H1 (cell line): ENCODE measurements around the gene TAS1R1. TPM values are rescaled to one million over a fixed set of nuclear protein-coding genes. Genes with fewer than 3 reads are reported as not detected.

Experiments used
- CTCF ChIA-PET: fragments of 300-600 bp; sonication (Branson Sonifier 250); formaldehyde crosslinking; loops from one replicate; lab custom pipeline; 2021; ENCODE audit not compliant: partially characterized antibody; lab: Charles Lee
- POLR2A ChIA-PET: fragments of 300-600 bp; sonication (Branson Sonifier 250); formaldehyde crosslinking; loops from one replicate; lab custom pipeline; 2021; ENCODE audit warnings: inconsistent platforms; ENCODE audit not compliant: partially characterized antibody; lab: Charles Lee
- DNase-seq, 2 experiments: peaks; one replicate each; pipeline versions ENCODE4 v3.0.0 to v3.0.0-alpha.2; 2010 to 2022; ENCODE audit warnings: low spot score in 2 of 2, low read depth in 1 of 2, mixed read lengths in 1 of 2
- FAIRE-seq: peaks from 2 replicates; lab custom pipeline; 2011; peaks lifted over from hg19 to GRCh38; lab: Jason Lieb, UNC
- H2AFZ ChIP-seq: 2 replicates; pipeline ENCODE4 v1.8.1; 2012; ENCODE audit warnings: low read length, inconsistent platforms
- H2AK5ac ChIP-seq: 2 replicates; pipeline ENCODE4 v1.6.1; 2013; ENCODE audit warnings: low read depth, low read length
- H2BK120ac ChIP-seq: replicated peaks from 2 replicates; pipeline ENCODE3; 2013; ENCODE audit warnings: low read depth, low read length, inconsistent platforms
- H2BK12ac ChIP-seq: 2 replicates; pipeline ENCODE4 v1.6.1; 2013; ENCODE audit warnings: low read depth, low read length
- H2BK15ac ChIP-seq: 2 replicates; pipeline ENCODE4 v1.6.1; 2013; ENCODE audit warnings: low read length
- H2BK20ac ChIP-seq: 2 replicates; pipeline ENCODE4 v1.6.1; 2013; ENCODE audit warnings: low read length
- H2BK5ac ChIP-seq: 2 replicates; pipeline ENCODE4 v1.6.1; 2013; ENCODE audit warnings: low read depth, low read length
- H3K14ac ChIP-seq: 2 replicates; pipeline ENCODE4 v1.6.1; 2013; ENCODE audit warnings: inconsistent platforms; ENCODE audit not compliant: insufficient read length
- H3K18ac ChIP-seq: 2 replicates; pipeline ENCODE4 v1.6.1; 2013; ENCODE audit warnings: low read length; ENCODE audit errors: extremely low read depth
- H3K23ac ChIP-seq: 2 replicates; pipeline ENCODE4 v1.6.1; 2013; ENCODE audit warnings: inconsistent platforms; ENCODE audit not compliant: insufficient read length
- H3K23me2 ChIP-seq: 2 replicates; pipeline ENCODE4 v1.6.1; 2013; ENCODE audit warnings: low read depth, low read length
- H3K27ac ChIP-seq: 2 replicates; pipeline ENCODE4 v1.6.1; 2011; ENCODE audit warnings: low read depth, low read length, inconsistent platforms
- H3K27me3 ChIP-seq, 4 experiments: replicated peaks in 1 of 4; 1 replicate in 1 of 4; 2 replicates in 3 of 4; pipeline versions ENCODE4 v1.6.1 to v1.8.1; 2011 to 2013; ENCODE audit warnings: low read length in 3 of 4, mild to moderate bottlenecking in 3 of 4, inconsistent platforms in 2 of 4, mixed read lengths in 2 of 4, moderate library complexity in 1 of 4; ENCODE audit not compliant: control insufficient read depth in 3 of 4, insufficient read depth in 3 of 4; ENCODE audit errors: extremely low read depth in 1 of 4
- H3K36me3 ChIP-seq, 4 experiments: 2 replicates each; pipeline versions ENCODE4 v1.6.1 to v1.8.1; 2011 to 2013; ENCODE audit warnings: mild to moderate bottlenecking in 4 of 4, low read length in 3 of 4, moderate library complexity in 2 of 4, control low read depth in 1 of 4, inconsistent platforms in 1 of 4; ENCODE audit not compliant: insufficient read depth in 4 of 4, control insufficient read depth in 2 of 4
- H3K4ac ChIP-seq: replicated peaks from 2 replicates; pipeline ENCODE3; 2013; ENCODE audit warnings: low read length, low read depth, mixed read lengths, inconsistent platforms; ENCODE audit not compliant: insufficient read length
- H3K4me1 ChIP-seq, 4 experiments: replicated peaks in 1 of 4; 1 replicate in 1 of 4; 2 replicates in 3 of 4; pipeline versions ENCODE4 v1.6.1 to v1.8.1; 2011 to 2013; ENCODE audit warnings: low read length in 3 of 4, inconsistent platforms in 2 of 4, mixed read lengths in 1 of 4; ENCODE audit not compliant: insufficient read depth in 4 of 4, control insufficient read depth in 3 of 4
- H3K4me2 ChIP-seq, 2 experiments: 2 replicates each; pipeline versions ENCODE4 v1.6.1 to v1.8.1; 2011 to 2013; ENCODE audit warnings: low read depth in 2 of 2, low read length in 2 of 2, control low read depth in 1 of 2, inconsistent platforms in 1 of 2, mild to moderate bottlenecking in 1 of 2; ENCODE audit not compliant: insufficient read depth in 1 of 2
- H3K4me3 ChIP-seq, 4 experiments: fragments of 200-600, 300-600 bp in 1 of 4; sonication (generic), shearing (Covaris generic), sonication (Bioruptor Twin) in 1 of 4; 2 replicates each; pipeline versions ENCODE4 v1.5.1 to v1.8.1; 2011 to 2016; ENCODE audit warnings: low read length in 4 of 4, low read depth in 3 of 4, control low read depth in 2 of 4, inconsistent platforms in 2 of 4, mild to moderate bottlenecking in 2 of 4, mixed read lengths in 1 of 4, moderate library complexity in 1 of 4; ENCODE audit not compliant: insufficient read depth in 2 of 4; ENCODE audit errors: extremely low read depth in 1 of 4
- H3K56ac ChIP-seq: replicated peaks from 2 replicates; pipeline ENCODE3; 2013; ENCODE audit warnings: low read depth, mild to moderate bottlenecking, mixed read lengths, low read length, inconsistent platforms; ENCODE audit not compliant: insufficient read length
- H3K79me1 ChIP-seq: 2 replicates; pipeline ENCODE4 v1.6.1; 2013; ENCODE audit warnings: low read depth, low read length, control low read depth
- H3K79me2 ChIP-seq, 2 experiments: 2 replicates each; pipeline versions ENCODE4 v1.6.1 to v1.8.1; 2012 to 2013; ENCODE audit warnings: low read length in 2 of 2, mild to moderate bottlenecking in 2 of 2, inconsistent platforms in 1 of 2; ENCODE audit not compliant: insufficient read depth in 2 of 2, control insufficient read depth in 1 of 2
- H3K9ac ChIP-seq, 4 experiments: replicated peaks in 1 of 4; 1 replicate in 1 of 4; 2 replicates in 3 of 4; pipeline versions ENCODE4 v1.6.1 to v1.8.1; 2011 to 2013; ENCODE audit warnings: low read depth in 3 of 4, low read length in 3 of 4, control low read depth in 2 of 4, mild to moderate bottlenecking in 2 of 4, moderate library complexity in 2 of 4, inconsistent platforms in 1 of 4; ENCODE audit errors: extremely low read depth in 1 of 4
- H3K9me3 ChIP-seq, 2 experiments: 2 replicates each; pipeline versions ENCODE4 v1.6.1 to v1.8.1; 2012 to 2013; ENCODE audit warnings: mild to moderate bottlenecking in 2 of 2, moderate library complexity in 2 of 2, control low read depth in 1 of 2, inconsistent platforms in 1 of 2, low read depth in 1 of 2, low read length in 1 of 2, mixed read lengths in 1 of 2; ENCODE audit not compliant: insufficient read depth in 2 of 2
- H4K20me1 ChIP-seq, 2 experiments: replicated peaks in 1 of 2; 2 replicates each; pipeline versions ENCODE3 to v1.8.1; 2011 to 2013; ENCODE audit warnings: inconsistent platforms in 2 of 2, low read length in 2 of 2, mild to moderate bottlenecking in 1 of 2; ENCODE audit not compliant: insufficient read depth in 2 of 2, control insufficient read depth in 1 of 2
- H4K5ac ChIP-seq: 2 replicates; pipeline ENCODE4 v1.6.1; 2013; ENCODE audit warnings: low read length, low read depth, mixed read lengths, inconsistent platforms; ENCODE audit not compliant: insufficient read length
- H4K8ac ChIP-seq: 2 replicates; pipeline ENCODE4 v1.8.0; 2013; ENCODE audit warnings: mild to moderate bottlenecking, moderate library complexity, low read length, inconsistent platforms; ENCODE audit not compliant: insufficient read depth; ENCODE audit errors: extremely low read depth
- H4K91ac ChIP-seq: replicated peaks from 2 replicates; pipeline ENCODE3; 2013; ENCODE audit warnings: low read length, mixed read lengths, inconsistent platforms; ENCODE audit not compliant: insufficient read length
- ASH2L ChIP-seq: fragments of 200-600, 300-600 bp; sonication (generic); IDR thresholded peaks from one replicate; pipeline ENCODE4 v1.7.1; 2017; ENCODE audit warnings: low read length
- EP300 ChIP-seq, 2 experiments: IDR thresholded peaks; 1 replicate in 1 of 2; 2 replicates in 1 of 2; pipeline ENCODE4 v1.6.1; 2011 to 2012; ENCODE audit warnings: low read depth in 2 of 2, low read length in 2 of 2, mild to moderate bottlenecking in 2 of 2, borderline replicate concordance in 1 of 2, inconsistent platforms in 1 of 2, moderate library complexity in 1 of 2
- KDM4A ChIP-seq: IDR thresholded peaks from one replicate; pipeline ENCODE4 v1.7.1; 2012; ENCODE audit warnings: low read depth, mild to moderate bottlenecking, moderate library complexity, low read length, inconsistent platforms; ENCODE audit not compliant: severe bottlenecking
- MAX ChIP-seq: IDR thresholded peaks from 2 replicates; pipeline ENCODE4 v1.6.1; 2012; ENCODE audit warnings: inconsistent platforms
- POLR2A ChIP-seq, 2 experiments: IDR thresholded peaks; 1 replicate in 1 of 2; 2 replicates in 1 of 2; pipeline ENCODE4 v1.6.1; 2011; ENCODE audit warnings: low read depth in 2 of 2, low read length in 2 of 2, mild to moderate bottlenecking in 2 of 2; ENCODE audit errors: control extremely low read depth in 1 of 2
- TAF1 ChIP-seq: IDR thresholded peaks from 2 replicates; pipeline ENCODE4 v1.6.1; 2011; ENCODE audit warnings: mild to moderate bottlenecking, low read depth, low read length
- TBP ChIP-seq: IDR thresholded peaks from 2 replicates; pipeline ENCODE4 v1.6.1; 2011; ENCODE audit warnings: low read depth, low read length, improper control_type of control experiment
- WGBS, 2 experiments: shearing (Covaris generic) in 1 of 2; methylation state at CpG; one replicate each; pipeline versions ENCODE4 v1.1.6 to v1.1.7; 2013 to 2015; ENCODE audit warnings: low lambda C conversion rate in 2 of 2, mixed read lengths in 2 of 2, inconsistent platforms in 1 of 2, low coverage in 1 of 2, missing lambda C conversion rate in 1 of 2; ENCODE audit not compliant: insufficient replicate concordance in 2 of 2, insufficient coverage in 1 of 2, insufficient read length in 1 of 2; ENCODE audit errors: extremely low coverage in 1 of 2, missing lambda C conversion rate in 1 of 2; 5-methylcytosine and 5-hydroxymethylcytosine counted together
- polyA plus RNA-seq, 7 experiments: library from polyadenylated mRNA; depleted of rRNA in 3 of 7; stranded (reverse) in 5 of 7; unstranded in 2 of 7; fragments of >200 nt in 5 of 7; fragments of 200-250 nt in 2 of 7; gene quantifications; 1 replicate in 5 of 7; 2 replicates in 1 of 7; 4 replicates in 1 of 7; pipeline versions ENCODE4 v1.2.1 to v1.2.3, GENCODE V29; 2011 to 2013; ENCODE audit warnings: missing spikeins in 2 of 7, mixed read lengths in 2 of 7
- total RNA-seq: library from RNA; stranded (reverse); fragmentation: NEBNext Ultra II Directional; extraction: Animal tissue kit (Norgen Biotek cat#: 25700); gene quantifications from 2 replicates; pipeline ENCODE4 v1.2.1, GENCODE V29; 2021
- TF ChIP-seq, protein P1 (sequence below), 3 experiments: IDR thresholded peaks; 1 replicate in 2 of 3; 2 replicates in 1 of 3; pipeline versions ENCODE4 v1.5.1 to v1.6.1; 2011; ENCODE audit warnings: low read length in 3 of 3, mild to moderate bottlenecking in 3 of 3, inconsistent platforms in 2 of 3, low read depth in 1 of 3, moderate library complexity in 1 of 3; ENCODE audit not compliant: insufficient read depth in 1 of 3; ENCODE audit errors: control extremely low read depth in 1 of 3

Gene TAS1R1
- total and polyA plus RNA-seq, 2 of the 8 experiments (the other 6 are each of a cell fraction or from before 2014, with no cell fraction given) = 0.26 TPM; not detected in 1

GRCh38 chr1:6603915-6604558, 48.9 kb downstream of the TAS1R1 start:
- DNase-seq (peak; percentile 69 to 78), FAIRE-seq (peak; percentile 84)
- H3K27ac ChIP-seq = peak overlapping the region; percentile 60
- peaks cover 1 to 4% (median 4%) of the 10 kb centered on the region in 4 experiments; a peak in 5 of 8 replicates for H3K36me3 ChIP-seq
- 19% methylated on average over 19 of the region's 19 CpGs; no CpG with 5 or more reads in 1 of the 2 experiments for WGBS, 2 experiments
- no peak overlapping the region for H3K23ac ChIP-seq
- H3K9ac ChIP-seq = peak overlapping the region in 3 of 4 experiments; percentile 55 to 71 (median 66); a peak in 5 of 7 replicates
- H2BK120ac ChIP-seq = no peak overlapping the region
- H3K23me2 ChIP-seq = peaks cover 18% of the 10 kb centered on the region
- H3K4ac ChIP-seq = peak overlapping the region; percentile 12
- H4K20me1 ChIP-seq = peaks cover 13 to 20% of the 10 kb centered on the region in 2 experiments
- H3K56ac ChIP-seq = no peak overlapping the region
- peak overlapping the region; percentile 25 for H4K91ac ChIP-seq
- ChIA-PET POLR2A (interaction anchor here (0.7 to 10.8 kb wide), 20 partner anchors 6 to 814 kb away, joined by 3 to 196 read pairs (median 4); partner anchors contain the start of genes NOL9, PHF13, TAS1R1 and THAP3), CTCF (interaction anchor here (0.7 to 3.0 kb wide), 9 partner anchors 13 to 372 kb away, joined by 3 to 9 read pairs (median 4); partner anchors contain the start of gene THAP3)
- peak overlapping the region; percentile 82; the same call in 1 of the 2 replicates for H4K8ac ChIP-seq
- no peaks in the 10 kb centered on the region; a peak in 1 of 7 replicates for H3K27me3 ChIP-seq
- H2BK15ac ChIP-seq = peak overlapping the region; percentile 92; the same call in 1 of the 2 replicates
- peak overlapping the region; percentile 75 to 92 (median 86); a peak in 6 of 8 replicates for H3K4me3 ChIP-seq
- peak overlapping the region; percentile 99; the same call in 1 of the 2 replicates for H2BK12ac ChIP-seq
- H2AFZ ChIP-seq = no peak overlapping the region
- peaks cover 19% of the 10 kb centered on the region for H3K79me1 ChIP-seq
- peaks cover 2 to 13% (median 9%) of the 10 kb centered on the region in 4 experiments for H3K4me1 ChIP-seq
- no peak overlapping the region for H3K14ac ChIP-seq
- H4K5ac ChIP-seq = peak overlapping the region; percentile 7
- H2AK5ac ChIP-seq = no peak overlapping the region
- no peaks in the 10 kb centered on the region for H3K9me3 ChIP-seq
- H2BK20ac ChIP-seq = no peak overlapping the region
- H2BK5ac ChIP-seq = peak overlapping the region; percentile 55
- peaks cover 22 to 32% of the 10 kb centered on the region in 2 experiments; a peak in 3 of 4 replicates for H3K79me2 ChIP-seq
- peak overlapping the region; percentile 91 to 94 for H3K4me2 ChIP-seq
- peak overlapping the region; percentile 95 for H3K18ac ChIP-seq
- TF ChIP-seq TAF1 (0 out of 2 replicates have a peak, but pooled peaks have one; percentile 52), TBP (peak; percentile 61), POLR2A (IDR thresholded peaks at IDR 0.05; ENCODE audit: control extremely low read depth in 1 of 2, low read depth in 2 of 2, low read length in 2 of 2) (peak in 1 of 2 experiments; percentile 74; a peak in 2 of 3 replicates), MAX (peak; percentile 86), EP300 (IDR thresholded peaks at IDR 0.05; ENCODE audit: borderline replicate concordance in 1 of 2, low read depth in 2 of 2, low read length in 2 of 2) (0 out of 3 replicates have a peak, but pooled peaks of 1 of the 2 experiments have one; percentile 48), KDM4A (no peak), ASH2L (peak; percentile 22)
- TF ChIP-seq, protein P1, sequence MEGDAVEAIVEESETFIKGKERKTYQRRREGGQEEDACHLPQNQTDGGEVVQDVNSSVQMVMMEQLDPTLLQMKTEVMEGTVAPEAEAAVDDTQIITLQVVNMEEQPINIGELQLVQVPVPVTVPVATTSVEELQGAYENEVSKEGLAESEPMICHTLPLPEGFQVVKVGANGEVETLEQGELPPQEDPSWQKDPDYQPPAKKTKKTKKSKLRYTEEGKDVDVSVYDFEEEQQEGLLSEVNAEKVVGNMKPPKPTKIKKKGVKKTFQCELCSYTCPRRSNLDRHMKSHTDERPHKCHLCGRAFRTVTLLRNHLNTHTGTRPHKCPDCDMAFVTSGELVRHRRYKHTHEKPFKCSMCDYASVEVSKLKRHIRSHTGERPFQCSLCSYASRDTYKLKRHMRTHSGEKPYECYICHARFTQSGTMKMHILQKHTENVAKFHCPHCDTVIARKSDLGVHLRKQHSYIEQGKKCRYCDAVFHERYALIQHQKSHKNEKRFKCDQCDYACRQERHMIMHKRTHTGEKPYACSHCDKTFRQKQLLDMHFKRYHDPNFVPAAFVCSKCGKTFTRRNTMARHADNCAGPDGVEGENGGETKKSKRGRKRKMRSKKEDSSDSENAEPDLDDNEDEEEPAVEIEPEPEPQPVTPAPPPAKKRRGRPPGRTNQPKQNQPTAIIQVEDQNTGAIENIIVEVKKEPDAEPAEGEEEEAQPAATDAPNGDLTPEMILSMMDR (IDR thresholded peaks at IDR 0.05; ENCODE audit: control extremely low read depth in 1 of 3, insufficient read depth in 1 of 3, low read depth in 1 of 3, low read length in 3 of 3) = no peak
